K562 (cell line): Measurements from ENCODE around the gene EFEMP2. TPM values are rescaled to one million over a fixed set of nuclear protein-coding genes. Genes with fewer than 3 reads are reported as not detected.
A peak's percentile ranks its signal among the peaks of the same experiment; 100 is the strongest.

ENCODE experiments used
- BCL6 ChIP-seq: fragments of 250-450 bp; sonication (Bioruptor Pico); IDR thresholded peaks from 2 replicates; pipeline ENCODE4 v1.4.0; 2020
- BRD9 ChIP-seq: fragments of 450-650 bp; IDR thresholded peaks from 2 replicates; pipeline ENCODE4 v1.6.1; 2018; ENCODE audit warnings: low read depth; ENCODE audit not compliant: partially characterized antibody
- HNRNPLL ChIP-seq: fragments of 200-400 bp; formaldehyde crosslinking; IDR thresholded peaks from 2 replicates; pipeline ENCODE4 v1.6.1; 2017; ENCODE audit warnings: low read length, low read depth, mild to moderate bottlenecking; ENCODE audit not compliant: poor library complexity, severe bottlenecking
- ILK ChIP-seq: fragments of 450-650 bp; IDR thresholded peaks from 2 replicates; pipeline ENCODE4 v1.6.1; 2016; ENCODE audit warnings: missing genetic modification characterization, low read depth, mild to moderate bottlenecking, missing compliant biosample characterization, moderate library complexity, borderline replicate concordance
- JUNB ChIP-seq: fragments of 450-650 bp; formaldehyde crosslinking; conservative IDR thresholded peaks from 2 replicates; pipeline ENCODE4 v1.4.0; 2020; ENCODE audit warnings: mild to moderate bottlenecking
- RBBP5 ChIP-seq: fragments of 200-600 bp; sonication (generic); IDR thresholded peaks from 2 replicates; pipeline ENCODE4 v1.6.1; 2012; ENCODE audit warnings: borderline replicate concordance, mild to moderate bottlenecking, low read length, control low read depth, inconsistent platforms; ENCODE audit not compliant: insufficient read depth, poor library complexity, severe bottlenecking
- RBM39 ChIP-seq: fragments of 200-400 bp; formaldehyde crosslinking; optimal IDR thresholded peaks from 2 replicates; pipeline ENCODE3; 2018; ENCODE audit warnings: low read depth, low read length
- SIN3A ChIP-seq, 2 experiments: fragments of 150-350 bp in 1 of 2; IDR thresholded peaks; 2 replicates each; pipeline ENCODE4 v1.6.1; 2011 to 2016; ENCODE audit warnings: borderline replicate concordance in 2 of 2, low read depth in 2 of 2, low read length in 2 of 2, mild to moderate bottlenecking in 2 of 2, moderate library complexity in 2 of 2; ENCODE audit not compliant: control insufficient read depth in 1 of 2
- SMARCA4 ChIP-seq: fragments of 450-650 bp; IDR thresholded peaks from 2 replicates; pipeline ENCODE4 v1.6.1; 2016
- SNAPC5 ChIP-seq: fragments of 250-450 bp; sonication (Bioruptor Pico); IDR thresholded peaks from 2 replicates; pipeline ENCODE4 v1.8.0; 2021; ENCODE audit warnings: moderate library complexity, mild to moderate bottlenecking, inconsistent platforms
- TAF1 ChIP-seq: IDR thresholded peaks from 2 replicates; pipeline ENCODE4 v1.6.1; 2011; ENCODE audit warnings: mild to moderate bottlenecking, low read length, moderate library complexity; ENCODE audit not compliant: insufficient read depth, control insufficient read depth, severe bottlenecking; ENCODE audit errors: extremely low read depth
- ZC3H8 ChIP-seq: fragments of 450-650 bp; IDR thresholded peaks from 2 replicates; pipeline ENCODE4 v1.6.1; 2017
- ZNF354B ChIP-seq: fragments of 250-450 bp; sonication (Bioruptor Pico); IDR thresholded peaks from 2 replicates; pipeline ENCODE4 v1.4.0; 2020
- ZNF407 ChIP-seq: fragments of 450-650 bp; IDR thresholded peaks from 2 replicates; pipeline ENCODE4 v1.6.1; 2016; ENCODE audit warnings: low read depth
- ZNF780A ChIP-seq: fragments of 250-450 bp; sonication (Bioruptor Pico); IDR thresholded peaks from 2 replicates; pipeline ENCODE4 v1.5.0; 2021; ENCODE audit warnings: mild to moderate bottlenecking
- polyA plus RNA-seq, 8 experiments: library from polyadenylated mRNA; depleted of rRNA in 4 of 8; stranded (reverse) in 5 of 8; unstranded in 3 of 8; fragments of >200 nt; fragmentation: Nextera tagmentation in 2 of 8; fragmentation: Illumina TruSeq in 1 of 8; extraction: Ambion mirVana in 2 of 8; extraction: Trizol in 1 of 8; gene quantifications; 2 replicates each; pipeline versions ENCODE4 v1.2.1 to v1.2.3, GENCODE V29; 2011 to 2014; ENCODE audit warnings: inconsistent platforms in 1 of 8, missing spikeins in 1 of 8
- total RNA-seq, 7 experiments: library from RNA; depleted of rRNA in 6 of 7; stranded (reverse); fragments of >200 nt in 6 of 7; fragmentation: Illumina TruSeq in 2 of 7; extraction: Trizol in 2 of 7; gene quantifications; 2 replicates each; pipeline versions ENCODE4 v1.2.1 to v1.2.3, GENCODE V29; 2011 to 2021; ENCODE audit warnings: low replicate concordance in 1 of 7

EFEMP2 gene
- total and polyA plus RNA-seq, 9 of the 15 experiments (the other 6 are each of a cell fraction or from before 2014, with no cell fraction given) = 0.07 to 2.9 (median 0.69) TPM; not detected in 1

GRCh38 chr11:65859812-65860277, 12.8 kb downstream of the EFEMP2 start (continued):
- TF ChIP-seq SNAPC5 (CRISPR knock-in tag) (no peak), RBBP5 (no peak), ILK (no peak), BRD9 (peak; percentile 92), RBM39 (no peak), TAF1 (no peak), ZNF780A (no peak), HNRNPLL (no peak), JUNB (CRISPR knock-in tag) (no peak), ZNF407 (no peak; the same call in 1 of the 2 replicates), SMARCA4 (no peak; the same call in 1 of the 2 replicates), SIN3A (IDR thresholded peaks at IDR 0.05; ENCODE audit: borderline replicate concordance in 2 of 2, control insufficient read depth in 1 of 2, low read depth in 2 of 2, low read length in 2 of 2) (no peak; a peak in 1 of 4 replicates), ZC3H8 (peak; percentile 83; the same call in 1 of the 2 replicates), BCL6 (CRISPR knock-in tag) (no peak), ZNF354B (CRISPR knock-in tag) (no peak)
